ENCODE results near the gene NRIP3. TPM values are rescaled to one million over a fixed set of nuclear protein-coding genes. Genes with fewer than 3 reads are reported as not detected.
"Not testable (repeated sequence)": the region's sequence is repeated elsewhere in the genome, so short reads cannot be mapped to it uniquely, and the experiment has no call there.

NRIP3 gene
- total RNA-seq, 1 experiment from 2014 or later: not detected

GRCh38 chr11:9013373-9013772 is 9.6 kb upstream of the NRIP3 start:
- no peaks in the 10 kb centered on the region for H3K9me3 ChIP-seq (ENCODE audit: low read length)
- BruUV-seq (replicated peaks): no TSS peak
- H3K27me3 ChIP-seq (ENCODE audit: low read length): no peaks in the 10 kb centered on the region
- POLR2A ChIA-PET (ENCODE audit: unreplicated experiment): interaction anchor here (0.5 kb wide), 1 partner anchor 300 kb away, joined by 16 read pairs; no protein-coding TSS in a partner anchor
- H3K9ac ChIP-seq (ENCODE audit: low read length): no peak overlapping the region
- no peaks in the 10 kb centered on the region for H3F3A ChIP-seq (ENCODE audit: low read length, unreplicated experiment)
- CTCF ChIA-PET: no interaction called here
- H3K4me3 ChIP-seq (ENCODE audit: low read length): no peak overlapping the region
- TF ChIP-seq EZH2phosphoT487 (IDR thresholded peaks at IDR 0.05; ENCODE audit: borderline replicate concordance, low read length): no peak
- no peak for TF ChIP-seq EZH2 (IDR thresholded peaks at IDR 0.05; ENCODE audit: low read length, unreplicated experiment)
- TF ChIP-seq, protein P1, sequence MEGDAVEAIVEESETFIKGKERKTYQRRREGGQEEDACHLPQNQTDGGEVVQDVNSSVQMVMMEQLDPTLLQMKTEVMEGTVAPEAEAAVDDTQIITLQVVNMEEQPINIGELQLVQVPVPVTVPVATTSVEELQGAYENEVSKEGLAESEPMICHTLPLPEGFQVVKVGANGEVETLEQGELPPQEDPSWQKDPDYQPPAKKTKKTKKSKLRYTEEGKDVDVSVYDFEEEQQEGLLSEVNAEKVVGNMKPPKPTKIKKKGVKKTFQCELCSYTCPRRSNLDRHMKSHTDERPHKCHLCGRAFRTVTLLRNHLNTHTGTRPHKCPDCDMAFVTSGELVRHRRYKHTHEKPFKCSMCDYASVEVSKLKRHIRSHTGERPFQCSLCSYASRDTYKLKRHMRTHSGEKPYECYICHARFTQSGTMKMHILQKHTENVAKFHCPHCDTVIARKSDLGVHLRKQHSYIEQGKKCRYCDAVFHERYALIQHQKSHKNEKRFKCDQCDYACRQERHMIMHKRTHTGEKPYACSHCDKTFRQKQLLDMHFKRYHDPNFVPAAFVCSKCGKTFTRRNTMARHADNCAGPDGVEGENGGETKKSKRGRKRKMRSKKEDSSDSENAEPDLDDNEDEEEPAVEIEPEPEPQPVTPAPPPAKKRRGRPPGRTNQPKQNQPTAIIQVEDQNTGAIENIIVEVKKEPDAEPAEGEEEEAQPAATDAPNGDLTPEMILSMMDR (conservative IDR thresholded peaks at IDR 0.05; ENCODE audit: low read depth, low read length): no peak
- no peak overlapping the region for H3K27ac ChIP-seq (ENCODE audit: low read length)
- H3K4me2 ChIP-seq (ENCODE audit: low read length): no peak overlapping the region
- no peak for DNase-seq
- H3K9me2 ChIP-seq (replicated peaks; ENCODE audit: low read length): no peaks in the 10 kb centered on the region
- no peaks in the 10 kb centered on the region for H3K36me3 ChIP-seq (ENCODE audit: low read depth, low read length)
- no peak for ATAC-seq
- H3K4me1 ChIP-seq (ENCODE audit: insufficient read depth, low read length): no peaks in the 10 kb centered on the region
- H2AFZ ChIP-seq (ENCODE audit: low read length): no peak overlapping the region
- intact Hi-C loops (cut with micrococcal nuclease): no loop called here
- no peaks in the 10 kb centered on the region for H3K79me2 ChIP-seq (ENCODE audit: low read length)
- no peaks in the 10 kb centered on the region for H4K20me1 ChIP-seq (ENCODE audit: low read length)

DNA sequence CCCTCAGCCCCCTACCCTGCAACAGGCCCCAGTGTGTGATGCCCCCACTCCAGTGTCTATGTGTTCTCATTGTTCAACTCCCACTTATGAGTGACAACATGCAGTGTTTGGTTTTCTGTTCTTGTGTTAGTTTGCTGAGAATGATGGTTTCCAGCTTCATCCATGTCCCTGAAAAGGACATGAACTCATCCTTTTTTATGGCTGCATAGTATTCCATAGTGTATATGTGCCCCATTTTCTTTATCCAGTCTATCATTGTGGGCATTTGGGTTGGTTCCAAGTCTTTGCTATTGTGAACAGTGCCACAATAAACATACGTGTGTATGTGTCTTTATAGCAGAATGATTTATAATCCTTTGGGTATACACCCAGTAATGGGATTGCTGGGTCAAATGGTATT is 5.7 kb upstream of the NRIP3 start:
- ATAC-seq; H2AFZ ChIP-seq (ENCODE audit: low read length); CTCF ChIA-PET; H3K9me2 ChIP-seq (replicated peaks; ENCODE audit: low read length); H3K27ac ChIP-seq (ENCODE audit: low read length); BruUV-seq (replicated peaks); DNase-seq; H3K9me3 ChIP-seq (ENCODE audit: low read length); H3K4me3 ChIP-seq (ENCODE audit: low read length); H3F3A ChIP-seq (ENCODE audit: low read length, unreplicated experiment); H3K36me3 ChIP-seq (ENCODE audit: low read depth, low read length); POLR2A ChIA-PET (ENCODE audit: unreplicated experiment); H3K4me1 ChIP-seq (ENCODE audit: insufficient read depth, low read length); intact Hi-C loops (cut with micrococcal nuclease); H3K27me3 ChIP-seq (ENCODE audit: low read length); H3K9ac ChIP-seq (ENCODE audit: low read length); H3K79me2 ChIP-seq (ENCODE audit: low read length); H4K20me1 ChIP-seq (ENCODE audit: low read length); H3K4me2 ChIP-seq (ENCODE audit: low read length): not testable (repeated sequence)

GRCh38 chr11:9008661-9009060 is 4.9 kb upstream of the NRIP3 start:
- no TSS peak for BruUV-seq (replicated peaks)
- no peaks in the 10 kb centered on the region for H3K79me2 ChIP-seq (ENCODE audit: low read length)

More at GRCh38 chr11:9008661-9009060, 4.9 kb upstream of the NRIP3 start:
- no peaks in the 10 kb centered on the region for H3K36me3 ChIP-seq (ENCODE audit: low read depth, low read length)
- no peaks in the 10 kb centered on the region for H3F3A ChIP-seq (ENCODE audit: low read length, unreplicated experiment)
- H3K4me1 ChIP-seq (ENCODE audit: insufficient read depth, low read length): no peaks in the 10 kb centered on the region
- intact Hi-C loops (cut with micrococcal nuclease): no loop called here
- ATAC-seq: no peak
- no peak overlapping the region for H3K4me3 ChIP-seq (ENCODE audit: low read length)
- H3K9ac ChIP-seq (ENCODE audit: low read length): no peak overlapping the region
- DNase-seq: no peak
- H3K9me2 ChIP-seq (replicated peaks; ENCODE audit: low read length): no peaks in the 10 kb centered on the region
- no peak for TF ChIP-seq EZH2phosphoT487 (IDR thresholded peaks at IDR 0.05; ENCODE audit: borderline replicate concordance, low read length)
- TF ChIP-seq, protein P1 (conservative IDR thresholded peaks at IDR 0.05; ENCODE audit: low read depth, low read length): no peak
- TF ChIP-seq EZH2 (IDR thresholded peaks at IDR 0.05; ENCODE audit: low read length, unreplicated experiment): no peak
- no peak overlapping the region for H3K27ac ChIP-seq (ENCODE audit: low read length)
- no peaks in the 10 kb centered on the region for H4K20me1 ChIP-seq (ENCODE audit: low read length)
- ChIA-PET CTCF (no interaction called here), POLR2A (ENCODE audit: unreplicated experiment) (no interaction called here)
- no peak overlapping the region for H3K4me2 ChIP-seq (ENCODE audit: low read length)
- H3K9me3 ChIP-seq (ENCODE audit: low read length): no peaks in the 10 kb centered on the region
- H3K27me3 ChIP-seq (ENCODE audit: low read length): no peaks in the 10 kb centered on the region
- no peak overlapping the region for H2AFZ ChIP-seq (ENCODE audit: low read length)

Measured in PC-3 (cell line).